CD4-positive, alpha-beta memory T cell (primary cell): ENCODE data around the gene ALPG. TPM values are rescaled to one million over a fixed set of nuclear protein-coding genes. Genes with fewer than 3 reads are reported as not detected.
"Not testable (repeated sequence)": the region's sequence is repeated elsewhere in the genome, so short reads cannot be mapped to it uniquely, and the experiment has no call there.

Experiments used
- CTCF ChIA-PET: fragments of 350-600 bp; sonication (Branson Sonifier 250); formaldehyde crosslinking; loops from one replicate; lab custom pipeline; 2021; ENCODE audit warnings: inconsistent platforms; ENCODE audit not compliant: partially characterized antibody; lab: Charles Lee
- POLR2A ChIA-PET: fragments of 350-600 bp; sonication (Branson Sonifier 250); formaldehyde crosslinking; loops from one replicate; lab custom pipeline; 2021; ENCODE audit not compliant: partially characterized antibody; lab: Charles Lee
- DNase-seq, 5 donors: peaks; one replicate each; pipeline versions ENCODE4 v3.0.0 to v3.0.0-alpha.2; 2020 to 2022; ENCODE audit warnings: mixed read lengths in 1 of 5
- H3K27ac ChIP-seq: one replicate; pipeline ENCODE4 v1.7.0; 2013; ENCODE audit warnings: low read depth, low read length
- H3K27me3 ChIP-seq: 2 replicates; pipeline ENCODE4 v1.7.0; 2013; ENCODE audit warnings: mild to moderate bottlenecking, low read length, moderate library complexity; ENCODE audit not compliant: insufficient read depth
- H3K36me3 ChIP-seq: 2 replicates; pipeline ENCODE4 v1.7.0; 2013; ENCODE audit warnings: mild to moderate bottlenecking, low read length, moderate library complexity; ENCODE audit not compliant: insufficient read depth
- H3K4me1 ChIP-seq: 2 replicates; pipeline ENCODE4 v1.7.0; 2013; ENCODE audit warnings: mild to moderate bottlenecking, low read length, moderate library complexity; ENCODE audit not compliant: insufficient read depth
- H3K4me3 ChIP-seq, 2 donors: one replicate each; pipeline ENCODE4 v1.7.0; 2013; ENCODE audit warnings: low read length in 2 of 2, mild to moderate bottlenecking in 1 of 2
- H3K9me3 ChIP-seq, 2 donors: one replicate each; pipeline ENCODE4 v1.7.0; 2013; ENCODE audit warnings: low read length in 2 of 2, control low read depth in 1 of 2; ENCODE audit not compliant: control insufficient read depth in 1 of 2
- H3K27ac Mint-ChIP-seq, 7 donors: one replicate each; pipeline ENCODE4 v1.8.0; 2020 to 2021; ENCODE audit warnings: mixed read lengths in 7 of 7, mild to moderate bottlenecking in 6 of 7, inconsistent platforms in 3 of 7, moderate library complexity in 3 of 7
- H3K27me3 Mint-ChIP-seq, 2 donors: one replicate each; pipeline ENCODE4 v1.8.0; 2020 to 2021; ENCODE audit warnings: mixed read lengths in 2 of 2
- H3K36me3 Mint-ChIP-seq, 2 donors: one replicate each; pipeline ENCODE4 v1.8.0; 2020 to 2021; ENCODE audit warnings: mixed read lengths in 2 of 2, inconsistent platforms in 1 of 2, mild to moderate bottlenecking in 1 of 2
- H3K4me1 Mint-ChIP-seq, 4 donors: one replicate each; pipeline ENCODE4 v1.8.0; 2020 to 2021; ENCODE audit warnings: mixed read lengths in 4 of 4, mild to moderate bottlenecking in 1 of 4
- H3K4me3 Mint-ChIP-seq, 8 donors: one replicate each; pipeline ENCODE4 v1.8.0; 2020 to 2021; ENCODE audit warnings: mixed read lengths in 8 of 8, mild to moderate bottlenecking in 7 of 8, moderate library complexity in 6 of 8, inconsistent platforms in 3 of 8
- H3K9me3 Mint-ChIP-seq, 8 donors: one replicate each; pipeline ENCODE4 v1.8.0; 2020 to 2021; ENCODE audit warnings: mixed read lengths in 8 of 8, mild to moderate bottlenecking in 5 of 8, inconsistent platforms in 3 of 8, moderate library complexity in 1 of 8
- intact Hi-C: fragments of 100-400 bp; cut with micrococcal nuclease; formaldehyde crosslinking; loops from one replicate; pipeline ENCODE4 v1.15.1; 2023
- polyA plus RNA-seq, 2 donors: library from polyadenylated mRNA; unstranded; fragments of 300-500 nt; fragmentation: Illumina TruSeq; gene quantifications; one replicate each; pipeline ENCODE4 v1.2.3, GENCODE V29; 2021
- total RNA-seq, 2 experiments: library from RNA; stranded (reverse); gene quantifications; one replicate each; pipeline ENCODE4 v1.2.3, GENCODE V29; 2021

ALPG gene
- total RNA-seq (not detected), polyA plus RNA-seq (not detected)

DNA sequence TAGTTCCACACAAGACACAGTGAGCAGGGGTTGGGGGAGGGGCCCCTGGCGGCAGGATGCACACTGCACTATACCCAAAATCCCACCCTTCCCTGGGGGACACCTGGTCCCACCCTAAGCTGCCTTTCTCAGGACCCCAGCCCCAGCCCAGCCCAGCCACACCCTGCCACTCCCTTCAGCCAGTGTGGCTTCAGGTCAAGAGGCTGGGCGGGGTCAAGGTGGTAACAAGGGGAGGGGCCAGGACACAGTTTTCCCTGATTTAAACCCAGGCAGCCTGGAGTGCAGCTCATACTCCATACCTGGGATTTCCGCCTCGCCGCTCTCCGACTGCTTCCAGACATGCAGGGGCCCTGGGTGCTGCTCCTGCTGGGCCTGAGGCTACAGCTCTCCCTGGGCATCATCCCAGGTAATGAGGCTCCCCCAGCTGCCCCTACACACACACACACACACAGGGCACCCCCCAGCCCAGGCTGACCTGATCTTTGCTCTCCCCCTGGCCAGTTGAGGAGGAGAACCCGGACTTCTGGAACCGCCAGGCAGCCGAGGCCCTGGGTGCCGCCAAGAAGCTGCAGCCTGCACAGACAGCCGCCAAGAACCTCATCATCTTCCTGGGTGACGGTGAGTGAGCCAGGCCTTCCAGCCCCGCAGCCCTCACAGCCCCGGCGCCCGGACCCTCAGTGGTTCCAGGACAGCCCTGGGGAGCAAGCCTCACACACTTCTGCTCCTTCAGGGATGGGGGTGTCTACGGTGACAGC, at the start of gene ALPG:
TSS of gene ALPG (plus strand) at position 289 of the 755 bp plus-strand sequence. CDS start at position 340, 51 bp downstream.
- intact Hi-C loops: no loop called here
- H3K4me3 Mint-ChIP-seq: no peak within 1 kb of the TSS
- H3K27me3 Mint-ChIP-seq: peaks cover 7 to 8% of the 10 kb centered on the region in 2 donors
- Histone ChIP-seq H3K27ac (no peak within 1 kb of the TSS), H3K4me3 (no peak within 1 kb of the TSS), H3K27me3 (no peaks in the 10 kb centered on the region), H3K4me1 (no peaks in the 10 kb centered on the region), H3K9me3 (no peaks in the 10 kb centered on the region), H3K36me3 (no peaks in the 10 kb centered on the region)
- CTCF ChIA-PET: no interaction called here
- DNase-seq: no peak
- no peaks in the 10 kb centered on the region for H3K9me3 Mint-ChIP-seq
- no peak within 1 kb of the TSS for H3K27ac Mint-ChIP-seq
- no peaks in the 10 kb centered on the region for H3K4me1 Mint-ChIP-seq
- no peaks in the 10 kb centered on the region for H3K36me3 Mint-ChIP-seq
- POLR2A ChIA-PET: no interaction called here

DNA sequence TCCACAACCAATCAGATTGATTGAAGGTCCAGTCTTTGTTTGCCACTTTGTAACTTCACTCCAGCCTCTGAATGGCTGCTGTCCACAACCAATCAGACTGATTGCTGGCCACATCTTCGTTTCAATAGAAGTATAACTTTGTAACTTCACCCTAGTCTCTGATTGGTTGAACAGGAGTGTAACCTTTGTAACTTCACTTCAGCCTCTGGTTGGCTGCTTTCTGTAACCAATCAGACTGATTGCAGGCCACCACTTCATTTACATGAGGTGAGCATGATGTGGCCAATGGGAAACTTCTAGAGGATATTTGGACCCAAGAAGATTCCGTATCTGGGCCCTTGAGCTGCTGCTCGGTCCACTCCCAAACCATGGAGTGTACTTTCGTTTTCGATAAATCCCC, 45.0 kb upstream of the ALPG start:
- Mint-ChIP-seq H3K9me3 (peaks cover 0 to 5% (median 0%) of the 10 kb centered on the region in 8 donors), H3K36me3 (no peaks in the 10 kb centered on the region), H3K4me1 (peaks cover 9 to 29% (median 12%) of the 10 kb centered on the region in 4 donors), H3K27ac (no peak overlapping the region), H3K27me3 (peaks cover 0 to 2% of the 10 kb centered on the region in 2 donors), H3K4me3 (no peak overlapping the region)
- ChIA-PET POLR2A (no interaction called here), CTCF (no interaction called here)
- DNase-seq: no peak
- Histone ChIP-seq H3K4me3 (no peak overlapping the region), H3K4me1 (peaks cover 20% of the 10 kb centered on the region), H3K9me3 (no peaks in the 10 kb centered on the region), H3K27ac (no peak overlapping the region), H3K27me3 (no peaks in the 10 kb centered on the region), H3K36me3 (no peaks in the 10 kb centered on the region)
- intact Hi-C loops: no loop called here

DNA sequence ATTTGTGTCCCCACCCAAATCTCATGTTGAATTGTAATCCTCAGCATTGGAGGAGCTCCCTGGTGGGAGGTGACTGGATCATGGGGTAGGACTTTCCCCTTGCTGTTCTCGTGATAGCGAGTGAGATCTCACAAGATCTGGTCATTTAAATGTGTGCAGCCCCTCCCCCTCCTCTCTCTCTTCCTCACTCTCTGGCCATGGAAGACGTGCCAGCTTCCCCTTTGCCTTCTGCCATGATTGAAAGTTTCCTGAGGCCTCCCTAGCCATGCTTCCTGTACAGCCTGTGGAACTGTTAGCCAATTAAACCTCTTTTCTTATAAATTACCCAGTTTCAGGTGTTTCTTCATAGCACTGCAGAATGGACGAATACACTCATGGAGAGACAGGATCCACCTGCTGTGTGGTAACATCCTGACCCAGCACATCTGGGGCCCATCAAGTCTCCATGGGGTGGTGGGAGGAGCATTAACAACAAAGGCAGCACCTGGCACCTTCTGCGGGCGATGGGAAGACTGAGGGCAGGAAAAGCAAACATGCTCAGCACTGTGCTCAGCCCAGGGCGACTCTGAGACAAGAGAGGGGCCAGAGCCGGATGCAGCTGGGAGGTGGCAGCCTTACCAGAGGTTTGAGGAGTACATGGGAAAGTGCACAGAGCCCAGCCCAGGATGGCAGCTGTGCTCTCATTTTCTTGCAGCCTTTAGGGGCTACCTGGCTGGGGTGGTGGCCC, 44.3 kb upstream of the ALPG start:
- Histone ChIP-seq H3K36me3 (no peaks in the 10 kb centered on the region), H3K27ac (no peak overlapping the region), H3K27me3 (no peaks in the 10 kb centered on the region), H3K4me1 (peaks cover 20% of the 10 kb centered on the region), H3K4me3 (no peak overlapping the region), H3K9me3 (no peaks in the 10 kb centered on the region)
- POLR2A ChIA-PET: no interaction called here
- Mint-ChIP-seq H3K36me3 (no peaks in the 10 kb centered on the region), H3K4me3 (peak overlapping the region in 4 of 8 donors; percentile 24 to 63 (median 50)), H3K27me3 (no peaks in the 10 kb centered on the region), H3K4me1 (peaks cover 9 to 29% (median 12%) of the 10 kb centered on the region in 4 donors), H3K27ac (peak overlapping the region in 2 of 7 donors; percentile 10 to 12), H3K9me3 (peaks cover 0 to 5% (median 0%) of the 10 kb centered on the region in 8 donors)
- DNase-seq: no peak
- intact Hi-C loops: no loop called here
- CTCF ChIA-PET: no interaction called here

DNA sequence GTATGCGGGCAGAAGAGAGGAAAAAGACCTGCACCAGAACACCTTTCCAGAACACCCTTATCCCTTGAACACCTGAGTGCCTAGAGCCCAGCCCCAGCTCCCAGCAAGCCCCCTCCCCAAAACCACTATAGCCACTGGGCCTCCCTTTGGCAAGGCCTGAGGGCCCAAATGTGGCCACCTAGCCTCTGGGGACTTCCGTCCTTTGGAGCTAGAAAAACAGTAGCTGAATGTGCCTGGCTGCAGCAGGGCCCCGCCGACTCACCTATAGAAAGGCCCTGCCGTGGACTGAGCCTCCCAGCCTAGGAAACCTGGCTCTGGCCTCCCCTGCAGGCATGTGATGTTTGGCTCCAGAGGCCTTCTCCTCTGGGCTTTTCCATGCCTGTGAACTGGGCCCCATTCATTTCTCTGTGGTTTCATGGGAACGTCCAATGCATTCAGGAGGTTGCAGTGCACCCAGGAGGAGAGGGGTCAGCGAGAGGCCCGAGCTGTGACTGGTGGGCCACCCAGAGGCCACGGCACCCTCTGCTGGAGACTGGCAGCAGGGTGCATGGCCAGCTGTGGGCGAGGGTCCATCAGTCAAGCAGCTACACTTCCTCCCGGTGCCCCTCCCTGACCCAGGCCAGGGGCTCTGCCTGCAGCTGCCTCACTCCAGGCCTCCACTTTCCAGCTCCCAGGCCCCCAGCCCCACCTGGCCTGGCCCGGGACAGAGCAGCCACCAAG, 43.4 kb upstream of the ALPG start:
- H3K9me3 ChIP-seq, H3K36me3 Mint-ChIP-seq, H3K27me3 Mint-ChIP-seq, DNase-seq, H3K36me3 ChIP-seq, H3K27ac ChIP-seq, intact Hi-C loops, H3K27me3 ChIP-seq, H3K9me3 Mint-ChIP-seq: not testable (repeated sequence)
- POLR2A ChIA-PET: interaction anchor here (1.1 kb wide), 1 partner anchor 47 kb away, joined by 3 read pairs; no protein-coding TSS in a partner anchor
- Histone ChIP-seq H3K4me3 (peak overlapping the region in 1 of 2 donors; percentile 61), H3K4me1 (peaks cover 20% of the 10 kb centered on the region)
- H3K4me3 Mint-ChIP-seq: peak overlapping the region; percentile 88 to 93 (median 90)
- peak overlapping the region in 5 of 7 donors; percentile 35 to 91 (median 89) for H3K27ac Mint-ChIP-seq
- peaks cover 9 to 29% (median 12%) of the 10 kb centered on the region in 4 donors for H3K4me1 Mint-ChIP-seq
- CTCF ChIA-PET: interaction anchor here (1.0 to 1.5 kb wide), 2 partner anchors 53 to 77 kb away, joined by 3 to 4 read pairs; no protein-coding TSS in a partner anchor

DNA sequence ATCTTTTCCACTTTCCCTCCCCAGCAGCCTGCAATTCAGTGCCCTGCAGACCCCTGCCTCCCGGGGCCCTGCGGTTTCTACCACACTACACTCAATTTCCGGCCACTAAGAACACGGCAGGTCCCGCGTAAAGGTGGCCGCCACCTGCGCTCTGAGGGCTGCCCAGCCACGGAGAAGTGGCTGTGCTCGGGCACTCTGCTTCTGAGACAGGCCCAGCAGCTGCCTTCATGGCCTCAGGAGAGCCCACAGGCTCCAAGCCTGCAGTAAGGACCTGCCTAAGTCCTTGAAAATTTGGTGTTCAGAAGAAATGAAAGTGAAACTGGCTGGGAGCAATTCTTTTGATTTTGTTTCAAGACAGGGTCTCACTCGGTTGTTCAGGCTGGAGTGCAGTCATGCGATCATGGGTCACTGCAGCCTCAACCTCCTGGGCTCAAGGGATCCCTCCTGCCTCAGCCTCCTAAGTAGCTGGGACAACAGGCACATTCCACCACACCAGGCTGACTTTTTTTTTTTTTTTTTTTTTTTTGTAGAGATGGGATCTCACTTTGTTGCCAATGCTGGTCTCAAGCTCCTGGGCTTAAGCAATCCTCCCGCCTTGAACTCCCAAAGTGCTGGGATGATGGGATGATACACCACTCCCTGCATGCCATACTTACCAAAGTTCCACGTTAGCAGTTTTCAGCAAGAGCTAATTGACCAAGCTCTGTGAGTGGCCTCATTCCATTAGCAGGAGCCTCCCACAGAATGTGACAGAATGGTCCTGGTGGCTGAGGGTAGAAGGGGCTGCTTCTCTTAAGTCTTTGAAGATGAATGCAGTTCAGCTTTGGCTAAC, 42.6 kb upstream of the ALPG start:
- Histone ChIP-seq H3K36me3 (no peaks in the 10 kb centered on the region), H3K4me3 (peak overlapping the region in 1 of 2 donors; percentile 61), H3K4me1 (peaks cover 20% of the 10 kb centered on the region), H3K9me3 (no peaks in the 10 kb centered on the region), H3K27me3 (no peaks in the 10 kb centered on the region), H3K27ac (peak overlapping the region; percentile 30)
- H3K4me1 Mint-ChIP-seq: peaks cover 9 to 29% (median 12%) of the 10 kb centered on the region in 4 donors
- DNase-seq: peak in 4 of 5 donors; percentile 13 to 27 (median 23)
- intact Hi-C loops: no loop called here
- H3K9me3 Mint-ChIP-seq: peaks cover 0 to 5% (median 0%) of the 10 kb centered on the region in 8 donors
- ChIA-PET POLR2A (interaction anchor here (0.6 to 1.1 kb wide), 2 partner anchors 23 to 48 kb away, joined by 3 read pairs; no protein-coding TSS in a partner anchor), CTCF (interaction anchor here (1.0 to 1.5 kb wide), 2 partner anchors 54 to 76 kb away, joined by 3 to 4 read pairs; no protein-coding TSS in a partner anchor)
- peak overlapping the region; percentile 88 to 93 (median 90) for H3K4me3 Mint-ChIP-seq
- no peaks in the 10 kb centered on the region for H3K36me3 Mint-ChIP-seq
- H3K27me3 Mint-ChIP-seq: no peaks in the 10 kb centered on the region
- H3K27ac Mint-ChIP-seq: peak overlapping the region; percentile 35 to 91 (median 89)

DNA sequence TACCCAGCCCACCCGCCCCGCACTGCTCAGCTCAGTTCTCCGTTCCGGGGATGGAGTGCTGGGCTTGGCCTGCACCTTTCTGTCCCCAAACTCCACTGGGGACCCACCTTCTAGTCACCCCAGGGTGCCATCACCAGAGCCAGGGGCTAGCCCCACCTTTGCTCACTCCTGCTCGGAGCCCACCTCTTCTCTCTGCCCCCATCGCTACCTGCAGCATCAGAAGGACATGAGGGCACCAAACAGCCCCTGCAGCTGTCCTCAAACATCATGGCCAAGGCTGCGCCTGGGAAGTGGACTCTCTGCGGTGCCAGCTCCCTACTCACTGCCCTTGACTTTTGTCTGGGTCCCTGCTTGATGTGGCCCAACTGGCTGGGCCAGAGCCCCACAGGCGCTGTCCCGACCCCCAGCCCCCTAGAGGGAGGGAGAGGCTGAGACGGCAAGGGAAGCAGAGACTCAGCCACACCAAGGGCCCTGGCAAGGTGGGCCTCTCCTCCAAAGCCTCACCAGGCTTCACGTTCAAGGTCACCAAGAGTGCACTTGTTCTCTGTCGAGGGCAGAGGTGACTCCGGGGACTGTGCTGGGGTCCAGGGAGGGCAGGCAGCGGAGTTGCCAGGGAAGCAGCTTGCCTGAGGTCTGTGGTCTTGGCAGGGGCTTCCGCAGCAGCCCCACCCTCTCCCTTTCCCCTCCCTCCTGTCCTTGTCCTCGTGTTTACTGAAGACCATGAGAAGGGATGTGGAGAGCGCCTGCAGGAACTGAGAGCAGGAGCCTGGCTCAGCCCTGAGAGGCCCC, 41.6 kb upstream of the ALPG start:
- POLR2A ChIA-PET: interaction anchor here (0.6 kb wide), 1 partner anchor 24 kb away, joined by 3 read pairs; no protein-coding TSS in a partner anchor
- H3K36me3 Mint-ChIP-seq, H3K27me3 ChIP-seq, H3K9me3 ChIP-seq, H3K4me3 ChIP-seq, DNase-seq, H3K9me3 Mint-ChIP-seq, H3K27ac ChIP-seq, H3K27me3 Mint-ChIP-seq, H3K36me3 ChIP-seq, CTCF ChIA-PET, intact Hi-C loops: not testable (repeated sequence)
- peaks cover 9 to 29% (median 12%) of the 10 kb centered on the region in 4 donors for H3K4me1 Mint-ChIP-seq
- peak overlapping the region in 4 of 8 donors; percentile 17 to 44 (median 34) for H3K4me3 Mint-ChIP-seq
- peak overlapping the region in 2 of 7 donors; percentile 50 to 66 for H3K27ac Mint-ChIP-seq
- H3K4me1 ChIP-seq: peaks cover 20% of the 10 kb centered on the region
